H9 (cell line): ENCODE results near the gene USP34. TPM values are rescaled to one million over a fixed set of nuclear protein-coding genes. Genes with fewer than 3 reads are reported as not detected.
A peak's percentile ranks its signal among the peaks of the same experiment; 100 is the strongest.

ENCODE experiments used
- DNase-seq: peaks from one replicate; pipeline ENCODE4 v3.0.0-alpha.2; 2017
- H2AFZ ChIP-seq: one replicate; pipeline ENCODE4 v1.6.1; 2013; ENCODE audit warnings: mild to moderate bottlenecking, low read length, control low read depth, moderate library complexity
- H2AK5ac ChIP-seq: 2 replicates; pipeline ENCODE4 v1.6.1; 2013; ENCODE audit warnings: low read length, control low read depth, mixed read lengths; ENCODE audit not compliant: insufficient read length
- H2BK120ac ChIP-seq: one replicate; pipeline ENCODE4 v1.6.1; 2013; ENCODE audit warnings: low read depth, mild to moderate bottlenecking, low read length, control low read depth, inconsistent platforms; ENCODE audit not compliant: poor library complexity, severe bottlenecking
- H2BK12ac ChIP-seq: 2 replicates; pipeline ENCODE4 v1.6.1; 2013; ENCODE audit warnings: low read length, control low read depth, mixed read lengths, low read depth; ENCODE audit not compliant: insufficient read length
- H2BK15ac ChIP-seq: 2 replicates; pipeline ENCODE4 v1.6.1; 2013; ENCODE audit warnings: low read depth, low read length, control low read depth
- H2BK20ac ChIP-seq: one replicate; pipeline ENCODE4 v1.6.1; 2013; ENCODE audit warnings: low read depth, mild to moderate bottlenecking, low read length, control low read depth, inconsistent platforms; ENCODE audit not compliant: poor library complexity, severe bottlenecking
- H2BK5ac ChIP-seq: 2 replicates; pipeline ENCODE4 v1.6.1; 2013; ENCODE audit warnings: low read length, control low read depth, mixed read lengths; ENCODE audit not compliant: insufficient read length
- H3K14ac ChIP-seq: 2 replicates; pipeline ENCODE4 v1.6.1; 2013; ENCODE audit warnings: low read length, control low read depth; ENCODE audit not compliant: insufficient read depth
- H3K18ac ChIP-seq: 2 replicates; pipeline ENCODE4 v1.6.1; 2013; ENCODE audit warnings: low read depth, mild to moderate bottlenecking, mixed read lengths, low read length, control low read depth; ENCODE audit not compliant: insufficient read length
- H3K23ac ChIP-seq: 2 replicates; pipeline ENCODE4 v1.6.1; 2013; ENCODE audit warnings: low read length, control low read depth, mixed read lengths, low read depth; ENCODE audit not compliant: insufficient read length
- H3K23me2 ChIP-seq: 2 replicates; pipeline ENCODE4 v1.6.1; 2013; ENCODE audit warnings: low read depth, mild to moderate bottlenecking, mixed read lengths, low read length, control low read depth; ENCODE audit not compliant: insufficient read length, poor library complexity, severe bottlenecking
- H3K27ac ChIP-seq: 2 replicates; pipeline ENCODE4 v1.5.1; 2013; ENCODE audit warnings: low read length, control low read depth, mixed read lengths, low read depth; ENCODE audit not compliant: insufficient read length
- H3K27me3 ChIP-seq: 2 replicates; pipeline ENCODE4 v1.6.1; 2013; ENCODE audit warnings: low read length, control low read depth, inconsistent platforms; ENCODE audit not compliant: insufficient read depth
- H3K4ac ChIP-seq: 2 replicates; pipeline ENCODE4 v1.6.1; 2013; ENCODE audit warnings: low read depth, mild to moderate bottlenecking, control low read depth, inconsistent platforms, low read length, moderate library complexity
- H3K4me1 ChIP-seq: 2 replicates; pipeline ENCODE4 v1.6.1; 2013; ENCODE audit warnings: low read length, control low read depth, inconsistent platforms; ENCODE audit not compliant: insufficient read depth
- H3K4me2 ChIP-seq: 2 replicates; pipeline ENCODE4 v1.6.1; 2013; ENCODE audit warnings: low read length, control low read depth, mixed read lengths; ENCODE audit not compliant: insufficient read length, insufficient read depth
- H3K56ac ChIP-seq: 2 replicates; pipeline ENCODE4 v1.6.1; 2013; ENCODE audit warnings: low read depth, mild to moderate bottlenecking, mixed read lengths, low read length, control low read depth; ENCODE audit not compliant: insufficient read length
- H3K79me1 ChIP-seq: 2 replicates; pipeline ENCODE4 v1.6.1; 2013; ENCODE audit warnings: low read depth, mild to moderate bottlenecking, moderate library complexity, low read length, control low read depth, inconsistent platforms; ENCODE audit not compliant: insufficient read depth, poor library complexity, severe bottlenecking
- H3K79me2 ChIP-seq: 2 replicates; pipeline ENCODE4 v1.6.1; 2013; ENCODE audit warnings: low read length, control low read depth, inconsistent platforms; ENCODE audit not compliant: insufficient read depth
- H3K9ac ChIP-seq: 2 replicates; pipeline ENCODE4 v1.6.1; 2013; ENCODE audit warnings: low read length, control low read depth, mixed read lengths; ENCODE audit not compliant: insufficient read length; ENCODE audit errors: extremely low read depth
- H3K9me3 ChIP-seq: one replicate; pipeline ENCODE4 v1.6.1; 2013; ENCODE audit warnings: low read depth, low read length, inconsistent platforms; ENCODE audit not compliant: control insufficient read depth
- H3T11ph ChIP-seq: one replicate; pipeline ENCODE4 v1.6.1; 2013; ENCODE audit warnings: mild to moderate bottlenecking, low read length, control low read depth, inconsistent platforms
- H4K20me1 ChIP-seq: one replicate; pipeline ENCODE4 v1.6.1; 2013; ENCODE audit not compliant: control insufficient read depth, insufficient read length, insufficient read depth
- H4K5ac ChIP-seq: 2 replicates; pipeline ENCODE4 v1.6.1; 2013; ENCODE audit warnings: low read depth, mild to moderate bottlenecking, mixed read lengths, low read length, control low read depth; ENCODE audit not compliant: insufficient read length
- H4K8ac ChIP-seq: replicated peaks from 2 replicates; pipeline ENCODE4 v1.6.1; 2013; ENCODE audit warnings: low read length, control low read depth, mixed read lengths, low read depth; ENCODE audit not compliant: insufficient read length
- H4K91ac ChIP-seq: 2 replicates; pipeline ENCODE4 v1.6.1; 2013; ENCODE audit warnings: low read depth, mild to moderate bottlenecking, moderate library complexity, mixed read lengths, low read length, control low read depth; ENCODE audit not compliant: insufficient read length
- H3K27ac Mint-ChIP-seq, 3 experiments: 2 replicates in 2 of 3; 3 replicates in 1 of 3; pipeline ENCODE4 v1.8.0; 2020 to 2021; ENCODE audit warnings: mixed read lengths in 3 of 3, mild to moderate bottlenecking in 1 of 3, moderate library complexity in 1 of 3
- H3K27me3 Mint-ChIP-seq: 2 replicates; pipeline ENCODE4 v1.8.0; 2021; ENCODE audit warnings: low read depth, mild to moderate bottlenecking, moderate library complexity, mixed read lengths
- H3K36me3 Mint-ChIP-seq, 3 experiments: 2 replicates in 2 of 3; 3 replicates in 1 of 3; pipeline ENCODE4 v1.8.0; 2020 to 2021; ENCODE audit warnings: low read depth in 3 of 3, mixed read lengths in 3 of 3; ENCODE audit not compliant: insufficient read depth in 1 of 3
- H3K4me1 Mint-ChIP-seq, 2 experiments: 2 replicates each; pipeline ENCODE4 v1.8.0; 2020; ENCODE audit warnings: mixed read lengths in 2 of 2
- H3K4me3 Mint-ChIP-seq, 2 experiments: 2 replicates in 1 of 2; 3 replicates in 1 of 2; pipeline ENCODE4 v1.8.0; 2020 to 2021; ENCODE audit warnings: mild to moderate bottlenecking in 2 of 2, mixed read lengths in 2 of 2, moderate library complexity in 1 of 2
- H3K9me3 Mint-ChIP-seq, 2 experiments: 2 replicates in 1 of 2; 3 replicates in 1 of 2; pipeline ENCODE4 v1.8.0; 2020; ENCODE audit warnings: mild to moderate bottlenecking in 2 of 2, mixed read lengths in 2 of 2, moderate library complexity in 1 of 2
- CTCF ChIP-seq: fragments of 200-600 bp; sonication (generic); conservative IDR thresholded peaks from 3 replicates; pipeline ENCODE4 v1.8.0; 2021; ENCODE audit warnings: antibody characterized with exemption, mild to moderate bottlenecking
- WGBS: extraction: QIAGEN DNeasy Blood & Tissue Kit; methylation state at CpG from one replicate; pipeline ENCODE4 v1.1.7; 2013; ENCODE audit warnings: missing lambda C conversion rate, low lambda C conversion rate, mixed read lengths; ENCODE audit not compliant: insufficient read length; ENCODE audit errors: extremely low coverage; 5-methylcytosine and 5-hydroxymethylcytosine counted together
- total RNA-seq: library from RNA; stranded (reverse); gene quantifications from 2 replicates; pipeline ENCODE4 v1.2.1, GENCODE V29; 2021

Gene USP34
- total RNA-seq, 1 experiment from 2014 or later = 93.9 TPM

- TF ChIP-seq CTCF = no peak
- Histone ChIP-seq H3K23me2 (no peaks in the 10 kb centered on the region), H3K23ac (no peak overlapping the region), H2BK5ac (no peak overlapping the region), H3K9ac (no peak overlapping the region), H3K79me1 (no peaks in the 10 kb centered on the region), H3T11ph (no peak overlapping the region), H3K27ac (no peak overlapping the region), H3K79me2 (no peaks in the 10 kb centered on the region), H3K14ac (no peak overlapping the region), H2AK5ac (no peak overlapping the region), H4K20me1 (no peaks in the 10 kb centered on the region), H3K4ac (no peak overlapping the region), H3K27me3 (no peaks in the 10 kb centered on the region), H3K56ac (no peak overlapping the region), H2AFZ (no peak overlapping the region), H3K4me2 (no peak overlapping the region), H2BK15ac (no peak overlapping the region), H2BK12ac (no peak overlapping the region), H4K8ac (no peak overlapping the region), H3K4me1 (no peaks in the 10 kb centered on the region), H3K18ac (no peak overlapping the region), H3K9me3 (no peaks in the 10 kb centered on the region), H4K91ac (no peak overlapping the region), H2BK20ac (no peak overlapping the region), H2BK120ac (no peak overlapping the region), H4K5ac (no peak overlapping the region)
- no CpG with 5 or more reads among the region's 8 CpGs for WGBS
- DNase-seq = no peak
- Mint-ChIP-seq H3K4me1 (no peaks in the 10 kb centered on the region), H3K9me3 (no peaks in the 10 kb centered on the region), H3K4me3 (no peak overlapping the region), H3K36me3 (peaks cover 0 to 37% (median 12%) of the 10 kb centered on the region in 3 experiments; a peak in 4 of 7 replicates), H3K27me3 (no peaks in the 10 kb centered on the region), H3K27ac (peak overlapping the region in 1 of 3 experiments; percentile 43; a peak in 1 of 7 replicates)
These were observed 182.6 kb downstream of the USP34 start for GRCh38 chr2:61288070-61288841.
